Left kidney (tissue), 8 donors: ENCODE data around the gene VWCE. TPM values are rescaled to one million over a fixed set of nuclear protein-coding genes. Genes with fewer than 3 reads are reported as not detected.

Experiments
- DNase-seq: peaks from one replicate; pipeline ENCODE4 v3.0.0-alpha.2; 2013
- long read RNA-seq, 8 donors: transcript quantifications; one replicate each; lab custom pipeline, GENCODE V29; 2026
- polyA plus RNA-seq: library from polyadenylated mRNA; unstranded; fragments of 120-200 nt; gene quantifications from one replicate; pipeline ENCODE4 v1.2.1, GENCODE V29; 2013; ENCODE audit not compliant: insufficient read length

Gene VWCE, protein sequence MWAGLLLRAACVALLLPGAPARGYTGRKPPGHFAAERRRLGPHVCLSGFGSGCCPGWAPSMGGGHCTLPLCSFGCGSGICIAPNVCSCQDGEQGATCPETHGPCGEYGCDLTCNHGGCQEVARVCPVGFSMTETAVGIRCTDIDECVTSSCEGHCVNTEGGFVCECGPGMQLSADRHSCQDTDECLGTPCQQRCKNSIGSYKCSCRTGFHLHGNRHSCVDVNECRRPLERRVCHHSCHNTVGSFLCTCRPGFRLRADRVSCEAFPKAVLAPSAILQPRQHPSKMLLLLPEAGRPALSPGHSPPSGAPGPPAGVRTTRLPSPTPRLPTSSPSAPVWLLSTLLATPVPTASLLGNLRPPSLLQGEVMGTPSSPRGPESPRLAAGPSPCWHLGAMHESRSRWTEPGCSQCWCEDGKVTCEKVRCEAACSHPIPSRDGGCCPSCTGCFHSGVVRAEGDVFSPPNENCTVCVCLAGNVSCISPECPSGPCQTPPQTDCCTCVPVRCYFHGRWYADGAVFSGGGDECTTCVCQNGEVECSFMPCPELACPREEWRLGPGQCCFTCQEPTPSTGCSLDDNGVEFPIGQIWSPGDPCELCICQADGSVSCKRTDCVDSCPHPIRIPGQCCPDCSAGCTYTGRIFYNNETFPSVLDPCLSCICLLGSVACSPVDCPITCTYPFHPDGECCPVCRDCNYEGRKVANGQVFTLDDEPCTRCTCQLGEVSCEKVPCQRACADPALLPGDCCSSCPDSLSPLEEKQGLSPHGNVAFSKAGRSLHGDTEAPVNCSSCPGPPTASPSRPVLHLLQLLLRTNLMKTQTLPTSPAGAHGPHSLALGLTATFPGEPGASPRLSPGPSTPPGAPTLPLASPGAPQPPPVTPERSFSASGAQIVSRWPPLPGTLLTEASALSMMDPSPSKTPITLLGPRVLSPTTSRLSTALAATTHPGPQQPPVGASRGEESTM
- 4.7 TPM for polyA plus RNA-seq
- long read RNA-seq, donor 1 = 0 reads
- long read RNA-seq, donor 2 = 0 reads
- long read RNA-seq, donor 3 = 0 reads
- long read RNA-seq, donor 4 = 0 reads
- long read RNA-seq, donor 5 = 0 reads
- long read RNA-seq, donor 6 = 0 reads
- long read RNA-seq, donor 7 = 0 reads
- long read RNA-seq, donor 8 = 0 reads

DNA sequence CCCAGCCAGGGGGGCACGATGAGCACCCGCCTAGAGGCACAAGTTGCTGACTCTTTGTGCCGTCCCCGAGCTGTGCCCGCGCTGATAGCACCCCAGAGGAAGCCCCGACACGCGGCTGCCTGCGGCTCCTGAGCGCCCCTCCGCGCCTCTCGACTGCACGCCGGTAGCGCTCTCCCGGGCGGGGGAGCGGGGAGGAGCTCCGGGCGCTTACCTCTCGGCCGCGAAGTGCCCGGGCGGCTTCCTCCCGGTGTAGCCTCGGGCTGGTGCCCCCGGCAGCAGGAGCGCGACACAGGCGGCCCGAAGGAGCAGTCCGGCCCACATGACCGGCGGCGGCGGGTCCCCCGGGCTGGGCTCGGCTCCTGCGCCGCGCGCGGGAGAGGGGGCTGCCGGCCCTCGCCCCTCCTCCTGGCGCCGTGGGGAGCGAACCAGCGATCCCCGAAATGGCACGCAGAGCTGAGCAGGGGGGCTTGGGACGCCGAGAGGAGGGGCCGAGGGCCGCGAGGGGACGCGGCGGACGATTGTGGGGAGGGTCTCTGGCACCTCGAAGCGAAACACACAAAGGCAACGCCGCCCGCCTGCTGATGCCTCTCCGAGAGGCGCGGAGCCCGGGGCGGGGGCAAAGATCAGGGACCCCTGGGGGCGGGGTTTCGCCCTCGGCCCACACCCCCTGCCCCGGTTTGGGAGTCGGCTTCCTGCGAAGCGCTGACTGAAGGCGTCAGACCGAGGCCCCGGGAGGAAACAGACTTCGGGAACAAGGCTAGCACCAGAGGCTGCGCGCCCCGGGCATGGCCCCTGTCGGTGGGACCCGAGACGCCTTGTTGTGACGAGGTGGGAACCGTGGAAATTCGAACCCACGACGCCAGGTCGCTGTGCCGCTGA is at the start of gene VWCE:
TSS of gene VWCE (minus strand) at position 600 of the 879 bp plus-strand sequence. CDS start at position 321, 279 bp downstream.
- DNase-seq = peak; percentile 64

DNA sequence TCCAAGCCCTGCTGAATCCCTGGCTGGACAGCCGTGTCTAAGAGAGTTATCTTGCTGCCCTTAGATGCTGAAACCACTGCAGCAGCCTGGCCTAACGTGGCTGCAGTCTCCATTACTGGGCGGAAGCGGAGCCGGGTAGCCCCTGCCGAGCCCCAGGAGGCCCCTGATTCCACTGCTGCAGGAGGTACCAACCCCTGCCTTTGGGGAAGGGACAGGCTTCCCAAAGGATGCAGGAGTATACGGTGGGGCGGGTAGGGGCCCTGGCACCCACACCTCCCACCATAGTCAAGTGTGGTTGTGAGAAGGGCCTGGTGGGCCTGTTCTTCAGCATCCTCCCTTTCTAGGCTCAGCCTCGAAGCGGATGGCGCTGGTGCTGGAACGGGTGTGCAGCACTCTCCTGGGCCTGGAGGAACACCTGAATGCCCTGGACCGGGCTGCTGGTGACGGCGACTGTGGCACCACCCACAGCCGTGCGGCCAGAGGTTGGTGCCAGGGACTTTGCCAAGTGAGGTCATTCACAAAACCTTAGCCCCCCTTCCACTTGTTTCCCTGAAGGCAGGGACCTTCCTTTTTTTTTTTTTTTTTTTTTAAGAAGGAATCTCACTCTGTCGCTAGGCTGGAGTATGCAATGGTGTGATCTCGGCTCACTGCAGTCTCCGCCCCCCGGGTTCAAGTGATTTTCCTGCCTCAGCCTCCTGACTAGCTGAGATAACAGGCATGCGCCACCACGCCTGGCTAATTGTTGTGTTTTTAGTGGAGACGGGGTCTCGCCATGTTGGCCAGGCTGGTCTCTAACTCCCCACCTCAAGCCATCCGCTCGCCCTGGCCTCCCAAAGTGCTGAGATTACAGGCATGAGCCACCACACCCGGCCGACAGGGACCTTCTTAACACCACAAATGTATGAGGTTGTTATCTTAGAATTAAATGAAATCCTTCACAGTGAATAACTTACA is 49.0 kb upstream of the VWCE start:
- DNase-seq = no peak

DNA sequence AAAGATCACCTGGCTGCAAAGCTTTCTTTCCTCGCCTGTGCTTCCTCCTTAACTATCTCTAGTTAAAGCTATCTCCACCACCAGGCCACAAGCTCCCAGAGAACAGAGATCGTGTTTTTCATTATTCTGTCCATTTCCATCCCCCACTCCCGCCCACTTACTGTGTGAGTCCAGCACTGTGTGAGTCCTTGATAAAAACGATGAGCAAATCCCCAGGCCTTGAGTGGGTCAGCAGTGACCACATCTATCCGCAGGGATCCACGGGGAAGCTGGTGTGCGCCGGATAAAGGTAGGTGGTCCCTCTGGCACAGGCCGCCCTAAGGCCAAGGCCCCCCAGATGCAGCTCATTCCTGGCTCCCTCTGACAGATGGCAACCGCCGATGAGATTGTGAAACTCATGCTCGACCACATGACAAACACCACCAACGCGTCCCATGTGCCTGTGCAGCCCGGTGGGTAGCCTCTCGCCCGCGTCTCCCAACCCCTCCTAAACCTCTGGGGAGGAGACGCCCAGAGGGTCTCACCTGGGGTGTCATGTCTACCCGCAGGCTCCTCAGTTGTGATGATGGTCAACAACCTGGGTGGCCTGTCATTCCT is 47.2 kb upstream of the VWCE start:
- DNase-seq = no peak

DNA sequence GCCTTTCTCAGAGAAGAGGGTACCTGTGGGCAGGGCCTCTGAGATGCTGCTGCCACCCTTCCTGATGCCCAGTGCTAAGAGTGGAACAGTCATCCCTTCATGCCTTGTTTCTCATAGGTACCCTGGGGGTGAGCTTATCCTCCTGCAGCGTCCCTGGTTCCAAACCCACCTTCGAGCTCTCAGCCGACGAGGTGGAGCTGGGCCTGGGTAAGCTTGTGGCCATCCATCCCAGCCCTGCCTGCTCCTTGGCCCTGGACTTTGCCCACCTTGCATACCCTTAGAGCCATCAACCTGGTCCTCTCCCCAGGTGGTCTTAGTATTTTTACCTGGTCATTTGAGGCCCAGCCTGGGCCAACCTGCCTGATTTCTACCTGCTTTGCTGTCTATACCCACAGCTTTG is 46.6 kb upstream of the VWCE start:
- DNase-seq = no peak

DNA sequence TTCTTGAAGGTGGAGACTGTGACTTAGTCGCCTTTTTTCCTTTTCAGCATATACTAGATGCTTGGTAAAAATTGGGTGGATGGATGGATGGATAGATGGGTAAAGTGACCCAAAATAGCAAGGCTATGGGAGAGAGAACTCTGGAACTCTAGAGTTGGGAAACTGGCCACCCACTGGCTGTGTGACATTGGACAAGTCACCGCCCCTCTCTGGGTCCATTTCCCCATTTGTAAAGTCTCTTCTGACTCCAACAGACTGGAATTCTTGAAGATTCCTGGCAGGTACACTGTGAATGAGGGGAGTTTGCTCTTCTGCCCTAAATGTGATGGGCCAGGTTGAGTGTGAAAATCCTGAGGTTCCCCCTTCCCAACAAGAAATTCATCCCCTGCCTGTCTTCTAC is 45.9 kb upstream of the VWCE start:
- no peak for DNase-seq

DNA sequence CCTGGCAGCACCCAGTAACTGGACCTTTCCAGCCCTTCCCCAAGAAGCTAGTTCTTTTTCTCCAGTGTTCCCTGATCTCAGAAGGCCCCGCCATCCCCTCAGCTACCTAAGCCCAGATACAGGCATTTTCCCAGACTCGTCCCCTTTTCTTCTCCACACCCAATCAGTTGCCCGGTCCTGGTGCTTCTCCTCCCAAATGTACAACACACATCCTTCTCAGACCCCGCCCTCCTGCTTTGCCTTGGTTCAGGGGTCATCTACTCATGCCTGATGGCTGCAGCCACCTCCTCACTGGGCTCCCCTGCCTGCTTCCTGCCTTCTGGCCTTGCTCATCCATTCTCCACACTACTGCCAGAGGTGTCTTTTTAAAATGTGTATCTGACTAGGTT is 44.4 kb upstream of the VWCE start:
- DNase-seq = no peak

DNA sequence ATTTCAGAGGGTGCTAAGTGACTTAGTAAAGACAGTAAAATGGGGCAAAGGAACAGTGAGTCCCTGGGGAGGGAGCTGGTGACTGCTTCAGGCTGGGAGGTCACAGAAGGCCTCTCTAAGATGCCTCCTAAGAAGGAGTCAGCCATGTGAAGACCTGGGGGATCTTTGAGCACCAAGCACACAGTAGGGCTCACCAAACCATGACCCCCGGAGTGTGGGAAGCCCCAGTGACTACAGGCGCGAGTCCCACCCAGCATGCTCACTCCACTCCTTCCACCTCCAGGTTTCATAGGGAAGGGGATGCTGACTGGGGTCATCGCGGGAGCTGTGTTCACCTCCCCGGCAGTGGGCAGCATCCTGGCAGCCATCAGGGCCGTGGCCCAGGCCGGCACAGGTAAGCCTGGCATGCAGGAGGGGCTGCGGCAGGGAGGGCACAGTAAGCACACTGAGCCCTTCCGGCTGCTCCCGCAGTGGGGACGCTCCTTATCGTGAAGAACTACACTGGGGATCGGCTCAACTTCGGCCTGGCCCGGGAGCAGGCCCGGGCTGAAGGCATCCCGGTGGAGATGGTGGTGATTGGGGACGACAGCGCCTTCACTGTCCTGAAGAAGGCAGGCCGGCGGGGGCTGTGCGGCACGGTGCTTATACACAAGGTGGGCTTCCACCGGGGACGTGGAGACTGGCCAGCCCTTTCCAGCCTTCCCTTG is 43.8 kb upstream of the VWCE start:
- DNase-seq = no peak

DNA sequence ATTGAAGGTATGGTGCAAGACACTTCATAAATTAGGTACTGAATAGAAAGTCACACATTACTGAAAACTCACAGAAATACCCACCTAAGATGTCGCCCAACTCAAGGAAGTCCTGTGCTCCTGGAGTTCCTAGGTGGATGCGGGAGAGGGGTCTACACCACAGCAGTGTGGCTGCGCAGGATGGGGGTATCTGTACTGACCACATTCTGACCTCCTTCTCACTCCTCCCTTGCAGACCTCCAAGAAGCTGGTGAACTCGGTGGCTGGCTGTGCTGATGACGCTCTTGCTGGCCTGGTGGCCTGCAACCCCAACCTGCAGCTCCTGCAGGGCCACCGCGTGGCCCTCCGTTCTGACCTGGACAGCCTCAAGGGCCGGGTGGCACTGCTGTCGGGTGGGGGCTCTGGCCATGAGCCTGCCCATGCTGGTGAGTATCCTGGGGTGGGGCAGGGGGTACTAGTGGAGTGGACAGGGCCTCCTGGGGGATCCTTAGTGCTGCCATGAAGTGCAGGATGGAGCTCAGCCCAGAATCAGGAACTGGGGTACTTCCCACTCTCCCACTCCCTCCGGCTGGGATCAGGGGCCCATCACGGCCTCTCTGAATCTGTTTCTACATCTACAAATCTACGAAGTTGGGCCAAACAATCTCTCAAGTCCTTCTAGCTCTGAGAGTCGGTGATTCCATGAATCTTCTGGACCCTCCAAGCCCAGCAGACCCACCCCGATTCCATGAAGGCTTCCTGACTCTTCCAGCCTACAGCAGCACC is 42.8 kb upstream of the VWCE start:
- no peak for DNase-seq

DNA sequence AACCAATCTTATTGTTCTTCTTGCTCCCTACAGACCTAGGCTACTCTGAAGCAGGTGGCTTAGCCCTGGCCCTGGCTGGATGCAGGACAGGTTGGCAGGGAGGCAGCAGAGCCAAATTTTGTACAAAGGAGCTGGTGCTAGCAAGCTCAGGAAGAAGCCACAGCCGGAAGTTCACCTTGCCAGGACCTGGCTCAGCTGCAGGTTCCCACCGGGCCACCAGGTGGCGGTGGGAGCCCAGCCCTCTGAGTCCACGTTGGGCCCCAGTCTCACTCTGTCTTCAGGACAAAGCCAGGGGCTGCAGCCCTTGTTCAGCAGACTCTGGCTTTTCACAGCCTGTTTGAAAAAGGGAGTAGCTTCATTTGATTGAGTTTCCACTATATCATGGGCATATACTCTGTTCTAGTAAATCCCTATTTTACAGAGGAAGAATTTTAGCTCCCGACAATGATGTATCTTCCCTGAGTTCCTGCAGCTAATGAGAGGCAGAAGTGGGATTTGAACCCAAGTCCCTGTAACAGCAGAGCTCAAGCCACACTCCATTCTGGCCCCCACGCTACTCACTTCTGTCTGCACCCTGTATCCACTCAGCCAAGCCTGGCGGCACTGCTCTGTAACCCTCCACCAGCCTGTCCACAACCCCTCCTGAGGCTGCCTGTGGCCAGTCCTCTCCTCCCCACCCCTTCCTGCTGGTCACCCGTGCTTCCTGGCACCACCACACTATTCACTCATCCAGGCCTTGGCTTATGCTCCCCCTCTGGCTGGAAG is 41.2 kb upstream of the VWCE start:
- peak; percentile 77 for DNase-seq

DNA sequence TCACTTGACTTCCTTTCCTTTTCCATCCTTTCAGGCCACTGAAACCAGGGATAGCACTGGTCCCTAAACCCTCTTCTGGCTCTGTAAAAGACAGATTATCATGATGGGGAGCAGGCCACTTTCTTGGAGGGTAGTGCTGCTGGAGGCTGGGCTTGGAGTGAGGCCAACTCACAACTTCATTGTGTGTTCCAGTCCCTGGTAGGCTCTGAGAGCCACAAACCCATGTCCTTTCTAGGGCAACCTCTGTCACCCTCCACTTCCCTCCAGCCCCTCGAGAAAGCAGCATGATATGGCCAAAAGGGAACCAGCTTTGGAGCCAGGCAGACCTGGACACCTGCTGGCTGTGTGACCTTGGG is 40.2 kb upstream of the VWCE start:
- DNase-seq = no peak

DNA sequence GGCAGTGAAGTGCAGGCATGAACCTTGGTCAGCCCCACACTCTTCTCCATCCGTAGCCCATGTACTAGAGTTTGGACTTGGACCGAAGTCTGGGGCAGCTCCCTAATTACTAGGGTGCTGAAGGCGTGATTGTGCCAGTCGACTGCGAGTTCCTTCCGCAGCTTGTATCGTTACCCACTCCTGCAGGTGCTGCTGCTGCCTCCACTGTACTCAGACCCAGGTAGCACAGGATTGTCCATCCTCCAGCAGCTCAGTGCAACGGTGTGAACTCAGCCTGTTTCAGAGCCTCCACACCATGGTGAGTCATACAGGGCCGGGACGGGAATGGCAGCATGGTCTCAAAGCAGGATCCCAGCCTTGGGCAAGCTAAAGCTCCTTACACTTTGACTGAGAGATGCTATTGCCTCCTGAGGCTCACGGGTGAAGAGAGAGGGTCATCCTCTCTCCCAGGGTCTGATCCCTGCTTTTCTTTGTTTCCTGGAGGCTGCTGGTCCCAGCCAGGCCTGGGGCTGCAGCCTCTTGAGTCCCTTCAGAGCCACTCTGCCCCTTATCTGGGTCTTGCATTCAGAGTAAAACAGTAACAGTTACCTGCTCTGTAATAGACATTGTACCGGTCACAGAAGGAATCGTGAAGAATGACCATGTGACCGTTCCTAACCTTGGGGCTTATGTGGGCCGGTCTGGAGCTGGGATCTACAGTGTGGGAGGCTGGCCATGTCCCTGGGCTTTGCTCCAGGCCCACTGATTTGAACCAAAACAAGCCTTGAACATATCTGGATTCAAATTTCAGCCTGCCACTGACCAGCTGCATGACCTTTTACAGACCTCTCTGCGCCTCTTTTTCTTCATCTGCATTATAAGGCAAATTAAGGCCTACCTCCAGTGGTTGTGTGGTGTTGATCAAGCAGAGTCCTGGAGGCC is 39.6 kb upstream of the VWCE start:
- DNase-seq = no peak

DNA sequence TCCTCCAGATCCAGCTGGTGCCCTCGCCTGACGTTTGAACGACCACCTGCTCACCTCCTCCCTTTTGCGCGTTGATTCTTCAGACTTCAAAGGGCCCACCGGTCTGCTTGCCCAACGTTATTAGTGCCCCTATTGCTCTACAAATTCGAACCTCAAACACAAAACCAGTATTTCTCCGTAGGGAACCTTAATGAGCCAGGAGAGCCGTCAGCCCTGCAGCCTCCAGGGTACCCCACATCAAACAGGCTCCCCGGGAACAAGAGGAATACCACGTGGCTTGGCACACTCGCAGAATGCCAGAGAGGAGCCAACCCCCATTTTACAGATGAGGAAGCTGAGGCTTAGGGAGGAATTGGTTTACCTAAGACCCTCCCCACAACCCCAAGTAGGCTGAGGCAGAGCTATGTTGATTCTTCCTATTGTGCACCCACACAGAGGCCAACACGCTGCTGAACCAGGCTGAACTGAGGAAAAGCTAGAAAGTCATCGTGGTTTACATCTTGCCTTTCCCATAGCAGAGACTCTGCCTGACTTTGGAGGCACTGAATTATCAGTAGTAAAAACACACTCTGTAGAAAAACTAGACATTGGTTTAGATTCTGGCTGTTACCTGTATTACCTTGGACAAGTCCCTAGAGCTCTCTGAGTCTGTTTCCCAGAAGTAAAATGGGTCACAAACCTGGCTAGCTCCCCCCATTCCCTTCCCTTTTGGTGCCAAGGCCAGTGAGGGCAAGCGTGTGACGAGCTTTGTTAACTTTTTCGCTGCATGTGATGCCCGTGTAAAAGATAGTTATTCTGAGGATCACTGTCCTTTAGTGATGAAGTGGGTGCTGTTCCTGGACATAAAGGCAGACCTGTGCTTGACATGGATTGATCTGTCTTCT is 38.7 kb upstream of the VWCE start:
- DNase-seq = no peak

DNA sequence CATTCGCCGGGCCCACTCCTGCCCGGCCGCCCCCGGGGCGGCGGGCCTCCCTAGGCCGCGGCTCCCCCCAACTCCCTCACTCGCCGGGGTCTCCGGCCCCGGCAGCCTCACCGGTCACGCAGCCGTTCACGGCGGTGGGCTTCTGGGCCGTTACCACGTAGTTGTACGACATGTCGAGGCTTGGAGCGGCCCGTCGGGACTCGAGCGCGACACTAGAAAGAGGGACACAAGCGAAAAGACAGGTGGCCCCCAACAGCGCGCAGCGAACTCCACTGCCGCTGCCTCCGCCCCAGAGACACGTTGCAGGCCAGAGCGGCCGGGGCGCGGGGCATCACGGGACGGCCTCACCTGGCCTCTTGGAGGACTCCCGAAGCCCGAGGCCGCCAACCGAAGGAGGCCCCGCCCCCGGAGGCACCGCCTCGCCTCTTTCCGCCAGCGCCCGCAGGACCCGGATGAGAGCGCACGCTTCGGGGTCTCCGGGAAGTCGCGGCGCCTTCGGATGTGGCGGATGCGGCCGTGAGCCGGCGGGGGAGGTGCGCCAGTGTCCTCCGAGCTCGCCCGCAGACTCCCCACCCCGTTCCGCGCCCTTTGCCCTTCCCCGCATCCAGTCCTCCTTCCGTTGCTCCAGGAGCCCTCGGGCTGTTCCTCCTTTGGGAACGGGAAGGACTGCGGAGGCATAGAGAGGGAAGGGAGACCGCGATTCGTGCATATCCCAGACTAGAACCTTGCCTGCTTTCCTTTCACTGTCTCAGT is 37.9 kb upstream of the VWCE start, which contains the start of the genes DDB1 and TKFC:
TSS of gene DDB1 (minus strand) at position 309 of the 753 bp plus-strand sequence. CDS start at position 172, 137 bp downstream.
TSS of gene TKFC (plus strand) at position 432 of the 753 bp plus-strand sequence. CDS start 1,501 bp downstream, outside the sequence.
- peak; percentile 94 for DNase-seq

DNA sequence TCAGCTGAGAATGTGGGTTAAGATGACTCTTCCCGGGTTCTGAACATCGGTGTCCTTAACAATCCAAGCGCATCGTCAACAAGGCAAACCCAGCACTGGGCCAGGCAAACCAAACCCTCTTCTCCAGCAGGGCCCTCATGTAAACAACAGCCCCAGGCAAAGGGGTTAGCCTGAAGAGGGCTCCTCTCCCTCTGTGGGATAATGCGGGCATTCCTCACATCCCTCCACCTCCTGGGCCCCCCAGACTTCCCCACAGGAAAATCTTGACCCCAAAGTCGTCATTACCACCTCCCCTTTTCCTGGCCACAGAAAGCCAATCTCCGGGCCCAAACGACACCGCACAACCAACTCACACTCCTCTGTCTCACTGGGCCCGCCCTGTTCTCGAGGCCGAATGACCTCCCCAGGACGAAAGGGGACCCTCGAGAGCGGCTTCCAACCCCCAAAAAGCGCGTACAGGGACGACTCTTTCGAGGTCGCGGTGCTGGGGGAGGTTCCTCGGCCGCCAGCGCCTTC is 37.2 kb upstream of the VWCE start:
- DNase-seq = peak; percentile 6
